Stimulated activated CD4-positive, alpha-beta T cell treated with anti-CD3 and anti-CD28 coated beads, TNF-alpha, amount 100 ng/mL, for 48 hours (primary cell): Measurements from ENCODE around the gene CMSS1.

ENCODE experiments used
- DNase-seq, 3 donors: peaks; one replicate each; pipeline ENCODE4 v3.0.0-alpha.2; 2020; ENCODE audit warnings: low read depth in 3 of 3

Gene CMSS1

DNA sequence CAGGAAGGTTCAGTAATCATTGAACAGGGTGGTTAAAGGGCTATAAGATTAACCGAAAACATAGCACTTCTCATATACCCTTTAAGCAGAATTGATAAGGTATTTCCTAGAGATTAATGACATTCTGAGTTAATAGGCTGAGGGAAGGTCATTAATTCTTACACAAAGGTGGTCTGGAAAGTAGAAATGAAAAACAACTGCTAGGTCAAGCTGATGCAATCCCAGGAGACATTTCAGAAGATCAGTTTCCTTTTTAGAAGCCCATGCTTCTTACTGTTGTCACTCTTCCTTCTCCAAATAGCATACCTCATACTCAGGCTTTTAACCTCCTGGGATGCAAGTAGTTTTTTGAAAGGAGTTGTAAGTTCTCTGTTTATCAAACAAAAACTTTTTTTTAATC lies 287.8 kb downstream of the CMSS1 start:
- no peak for DNase-seq

DNA sequence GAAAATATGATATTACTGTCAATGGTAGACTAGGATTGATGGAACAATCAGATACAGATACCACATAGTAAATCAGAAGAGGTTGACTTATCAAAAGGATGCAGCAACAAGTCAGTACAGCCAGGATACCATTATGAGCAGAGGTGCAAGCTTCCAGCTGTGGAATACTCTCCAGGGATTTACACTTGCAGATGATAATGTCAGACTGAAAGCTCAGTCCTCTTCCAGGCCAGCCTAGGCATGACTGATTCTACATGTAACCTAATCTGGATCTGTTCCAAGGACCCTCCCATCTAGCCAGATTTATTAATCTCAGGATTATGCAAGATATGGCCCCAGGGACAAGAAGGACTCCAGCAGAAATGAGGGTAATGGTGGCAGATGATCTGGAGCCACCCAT lies 288.4 kb downstream of the CMSS1 start:
- no peak for DNase-seq

DNA sequence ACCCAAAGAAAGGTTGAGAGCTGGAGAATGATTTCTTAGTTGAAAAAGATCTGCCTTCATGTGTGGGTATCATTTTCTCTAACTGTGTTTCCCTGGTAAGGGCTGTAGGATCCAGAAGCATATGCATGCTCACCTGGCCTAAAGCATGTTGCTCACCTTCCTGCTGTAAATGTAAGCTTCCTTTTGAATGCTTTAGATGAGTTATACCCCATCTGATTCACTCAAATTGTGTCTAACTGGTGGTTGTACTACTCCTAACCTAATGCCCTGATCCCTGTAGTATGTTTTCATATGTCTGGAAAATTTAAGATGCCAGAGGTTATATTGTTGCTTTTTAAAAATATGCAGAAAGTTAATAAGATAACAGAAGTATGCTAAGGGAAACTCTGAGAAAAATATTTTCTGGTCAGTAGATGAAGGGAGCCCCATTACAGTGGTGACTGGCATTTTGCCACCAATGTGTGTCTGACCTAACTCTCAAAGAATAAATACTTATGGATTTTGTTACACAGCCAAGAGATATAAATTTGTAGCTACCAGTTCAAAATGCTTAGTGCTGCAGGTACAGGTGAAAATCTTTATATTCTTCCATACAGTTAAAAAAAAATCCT lies 289.0 kb downstream of the CMSS1 start:
- no peak for DNase-seq

DNA sequence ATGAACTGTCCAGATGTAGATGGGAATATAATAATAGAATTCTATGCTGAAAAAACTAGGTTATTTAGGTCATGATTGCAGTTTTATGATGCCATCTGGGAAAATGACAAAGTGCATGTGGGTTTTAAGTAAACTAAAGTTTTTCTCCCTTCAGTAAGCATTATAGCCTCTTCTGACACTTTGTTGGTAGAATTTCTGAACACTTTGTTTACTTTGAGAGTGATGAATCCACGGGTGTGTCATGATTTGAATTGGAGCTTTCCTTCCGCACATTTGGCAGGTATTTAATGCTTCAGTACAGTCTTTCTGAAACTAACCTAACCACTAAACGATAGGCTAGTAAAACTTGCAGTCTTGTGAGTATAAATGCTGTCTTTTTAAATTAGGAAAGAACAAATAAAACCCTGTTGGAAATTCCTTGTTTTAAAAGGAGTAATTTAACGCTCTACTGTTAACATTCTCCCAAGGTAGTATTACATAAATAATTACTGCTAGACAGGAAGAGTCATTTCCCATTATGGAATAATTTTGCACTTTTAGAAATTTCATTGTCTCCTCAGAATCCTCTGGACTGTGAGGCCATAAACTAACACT lies 289.7 kb downstream of the CMSS1 start:
- no peak for DNase-seq

DNA sequence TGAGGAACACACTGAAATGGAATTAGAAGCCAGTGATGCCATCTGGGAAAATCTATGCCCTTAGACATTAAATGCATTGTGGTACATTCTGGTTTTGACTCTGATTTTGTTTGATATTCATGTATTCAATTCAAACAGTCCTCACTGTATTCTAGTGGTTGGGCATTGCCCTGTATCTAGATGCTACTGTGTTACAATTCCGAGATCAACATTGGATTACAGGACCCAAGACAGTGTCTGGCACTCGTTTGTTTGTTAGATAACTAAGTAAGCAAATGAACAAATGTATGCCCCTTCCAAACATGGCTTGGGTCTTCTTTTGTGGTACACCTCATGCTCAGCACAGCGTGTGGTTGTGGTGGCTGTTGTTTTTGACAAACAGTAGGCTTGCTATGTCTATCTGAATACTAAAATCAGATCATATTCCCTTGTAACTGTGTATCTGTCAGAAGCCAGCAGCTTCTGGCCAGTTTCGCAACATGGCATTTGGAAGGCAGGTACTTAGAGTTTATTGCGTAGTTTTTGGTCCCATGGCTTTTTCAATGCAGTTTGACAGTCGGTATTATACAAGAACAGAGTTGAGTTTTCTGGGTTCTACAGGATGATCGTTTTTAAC lies 290.9 kb downstream of the CMSS1 start:
- no peak for DNase-seq

DNA sequence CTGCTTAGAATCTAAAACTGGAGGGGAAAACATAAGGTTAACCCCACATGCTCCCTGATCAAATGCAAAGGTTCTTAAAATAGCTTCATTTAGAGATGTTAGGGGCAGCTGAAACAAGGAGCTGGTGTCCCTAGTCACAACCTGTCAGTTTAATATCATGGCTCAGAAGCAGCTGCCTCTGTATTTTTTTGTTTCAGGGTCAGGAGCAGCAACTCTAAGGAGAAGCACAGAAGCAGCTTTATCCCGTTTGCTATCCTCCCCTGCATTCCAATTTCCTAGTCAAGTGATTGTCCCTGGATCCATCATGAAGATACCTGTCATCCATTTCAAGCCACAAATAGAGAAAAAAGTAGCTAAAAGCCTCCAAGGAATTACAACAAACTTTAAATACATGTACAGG lies 292.5 kb downstream of the CMSS1 start:
- no peak for DNase-seq

DNA sequence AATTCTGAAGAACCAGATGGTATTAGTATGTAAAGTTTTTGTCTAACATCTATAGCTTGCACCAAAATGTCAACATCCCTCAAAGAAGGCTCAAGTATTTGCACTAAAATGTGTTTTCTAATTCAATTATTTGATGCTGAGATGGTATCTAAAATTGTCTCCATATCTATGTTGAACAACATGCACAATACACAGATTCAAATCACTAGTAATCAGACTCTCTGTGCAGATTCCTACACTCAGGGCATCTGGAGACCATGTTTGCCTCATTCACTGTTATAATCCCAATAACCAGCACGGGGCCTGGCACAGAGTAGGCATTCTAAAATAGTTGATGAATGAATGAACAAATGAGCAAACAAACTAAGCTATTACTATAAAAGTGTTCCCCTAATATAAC lies 294.1 kb downstream of the CMSS1 start:
- DNase-seq = no peak

DNA sequence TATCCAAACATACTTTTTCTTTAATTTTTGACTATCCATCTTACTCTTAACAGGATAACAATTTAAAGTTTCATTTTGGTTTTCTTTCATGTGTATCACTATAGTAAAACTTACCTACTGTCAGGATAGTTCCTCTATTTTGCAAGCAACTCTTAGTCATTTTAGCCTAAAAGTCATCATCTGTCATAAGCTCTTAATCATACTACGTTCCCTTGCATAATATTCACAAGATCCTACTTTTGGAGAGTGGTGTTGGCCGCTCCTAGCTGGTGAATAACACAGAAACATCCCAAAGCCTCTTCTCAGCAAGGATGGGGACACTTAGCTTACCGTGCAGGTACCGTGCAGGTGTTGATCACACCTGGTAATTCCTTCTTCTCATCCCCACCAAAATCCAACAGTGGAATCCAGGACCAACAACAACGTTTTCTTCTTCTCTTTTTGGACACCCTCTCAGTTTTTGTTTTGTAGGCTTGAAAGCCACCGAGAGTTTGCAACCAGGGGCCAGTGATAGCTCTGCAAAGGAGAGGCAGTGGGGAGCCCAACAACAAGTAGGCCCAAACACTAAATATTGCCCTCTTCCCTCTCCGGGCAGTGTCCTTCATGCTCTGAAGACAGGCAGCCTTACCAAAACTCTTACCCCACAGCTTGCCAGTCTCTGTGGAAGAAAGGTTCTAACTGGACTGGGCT lies 296.2 kb downstream of the CMSS1 start:
- no peak for DNase-seq

DNA sequence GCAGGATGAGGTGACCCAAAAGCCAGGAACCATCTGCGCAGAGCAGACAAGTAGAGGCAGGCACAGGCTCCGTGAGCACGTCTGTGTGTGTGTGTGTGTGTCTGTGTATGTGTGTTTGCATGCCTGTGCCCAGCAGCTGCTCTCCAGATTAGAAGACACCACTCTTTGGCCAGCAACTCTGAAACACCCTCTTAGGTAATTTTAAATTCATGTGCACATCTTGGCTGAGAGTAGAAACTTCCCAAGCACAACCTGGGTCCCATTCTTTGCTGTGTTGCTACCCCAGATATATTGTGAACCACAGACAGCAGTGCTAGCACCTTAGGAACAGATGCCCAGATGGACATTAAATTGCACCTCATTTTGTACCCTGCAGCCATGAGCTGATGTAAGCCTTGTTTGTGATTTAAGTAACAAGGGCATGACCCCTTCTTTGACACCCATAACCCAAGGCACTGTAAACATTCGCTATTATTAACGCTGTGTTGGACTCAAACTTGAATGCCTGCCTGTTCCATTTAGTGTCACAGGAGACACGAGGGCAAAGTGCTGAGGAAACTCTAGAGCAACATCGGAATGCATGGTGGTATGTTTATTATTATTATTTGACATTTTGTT lies 296.9 kb downstream of the CMSS1 start, which contains the start of gene FILIP1L:
FILIP1L (minus strand) TSS at position 89 of the 618 bp plus-strand sequence.
- no peak for DNase-seq

DNA sequence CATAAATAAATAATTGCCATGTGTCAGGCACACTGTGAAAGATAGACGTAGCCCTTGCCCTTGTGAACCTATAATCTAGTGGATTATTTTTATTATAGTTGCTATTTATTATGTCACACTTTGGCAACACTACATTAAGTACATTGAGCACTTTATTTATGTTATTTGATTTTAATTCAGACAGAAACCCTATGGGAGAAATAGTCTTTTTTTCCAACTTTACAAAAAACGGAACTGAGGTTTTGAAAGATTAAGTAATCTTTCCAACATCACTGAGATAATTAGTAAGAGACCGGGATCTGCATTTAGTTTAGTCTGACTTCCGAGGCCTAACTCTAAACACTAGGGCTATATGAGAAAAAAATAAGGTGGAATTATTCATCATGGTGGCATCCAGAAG lies 299.4 kb downstream of the CMSS1 start:
- no peak for DNase-seq

DNA sequence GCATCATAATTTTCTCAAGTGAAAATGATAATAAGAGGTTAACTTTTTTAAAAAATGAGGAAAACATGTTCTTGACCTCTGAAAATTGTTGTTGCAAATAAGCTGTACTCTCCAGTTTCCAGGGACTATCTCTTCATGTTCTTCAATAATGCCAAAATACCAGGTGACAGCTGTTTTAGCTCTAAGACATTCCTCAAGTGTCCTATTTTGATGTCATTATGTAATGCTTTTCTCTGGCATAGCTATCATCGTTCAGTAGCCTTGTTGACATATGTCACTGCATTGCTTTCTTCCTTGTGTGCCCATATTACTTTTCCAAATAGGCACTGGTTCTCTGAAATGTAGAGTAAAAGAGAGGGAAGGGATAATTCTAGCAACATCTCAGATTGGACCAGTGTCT lies 302.4 kb downstream of the CMSS1 start:
- DNase-seq = no peak

DNA sequence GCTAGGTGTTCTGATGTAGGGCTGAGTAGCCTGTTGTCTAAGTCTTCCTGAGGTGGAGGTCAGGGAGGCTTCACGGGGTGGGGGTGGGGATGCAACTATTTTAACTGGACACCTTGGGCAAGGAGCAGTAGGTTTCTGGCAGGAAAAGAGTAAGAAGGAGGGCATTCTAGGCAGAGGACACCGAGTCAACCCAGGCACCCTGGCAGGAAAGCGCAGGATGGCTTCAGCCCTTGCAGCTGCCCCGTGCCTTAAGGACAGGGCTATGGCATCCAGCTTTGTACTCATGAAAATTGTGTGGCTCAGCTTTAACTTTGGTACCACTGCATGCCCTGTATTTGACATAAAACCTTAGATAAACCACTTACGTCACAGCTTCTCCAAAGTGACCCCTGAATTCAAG lies 303.0 kb downstream of the CMSS1 start:
- no peak for DNase-seq

DNA sequence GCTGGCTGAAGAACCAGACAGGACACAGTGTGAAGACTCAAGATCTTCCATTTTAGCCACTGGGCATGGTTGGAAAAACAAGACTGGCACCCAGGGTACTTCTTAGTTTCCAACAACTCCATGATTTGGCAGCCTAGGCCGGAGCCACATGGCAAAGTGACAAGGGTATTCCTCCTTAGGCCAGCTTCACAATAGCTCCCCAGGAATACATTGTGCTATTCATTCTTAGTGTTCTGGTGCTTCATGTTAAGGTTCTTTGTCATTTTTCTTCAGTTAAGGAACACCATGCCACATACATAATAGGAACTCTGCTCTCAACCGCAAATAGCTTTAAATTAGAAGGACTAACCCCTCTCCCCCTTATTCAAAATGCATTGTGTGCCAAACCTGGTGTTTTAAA lies 304.7 kb downstream of the CMSS1 start:
- DNase-seq = no peak

DNA sequence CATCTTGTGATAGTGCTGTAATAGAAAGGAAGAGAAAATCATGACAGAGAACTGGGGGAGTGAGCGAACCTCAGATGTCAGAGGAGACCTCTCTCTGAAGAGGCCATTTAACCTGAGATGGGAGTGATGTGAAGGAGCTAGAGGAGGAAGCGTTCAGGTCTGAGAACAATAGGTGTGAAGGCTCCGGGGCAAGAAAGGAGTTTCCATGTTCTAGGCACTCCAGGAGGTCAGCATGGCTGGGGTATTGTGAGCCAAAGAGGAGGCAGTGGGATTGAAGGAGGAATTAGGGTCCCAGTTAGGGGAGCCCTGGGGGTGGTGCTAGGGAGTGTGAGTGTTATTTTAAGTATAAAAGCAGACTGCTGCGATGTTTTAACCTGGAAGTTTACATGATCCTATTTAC lies 305.4 kb downstream of the CMSS1 start:
- no peak for DNase-seq

DNA sequence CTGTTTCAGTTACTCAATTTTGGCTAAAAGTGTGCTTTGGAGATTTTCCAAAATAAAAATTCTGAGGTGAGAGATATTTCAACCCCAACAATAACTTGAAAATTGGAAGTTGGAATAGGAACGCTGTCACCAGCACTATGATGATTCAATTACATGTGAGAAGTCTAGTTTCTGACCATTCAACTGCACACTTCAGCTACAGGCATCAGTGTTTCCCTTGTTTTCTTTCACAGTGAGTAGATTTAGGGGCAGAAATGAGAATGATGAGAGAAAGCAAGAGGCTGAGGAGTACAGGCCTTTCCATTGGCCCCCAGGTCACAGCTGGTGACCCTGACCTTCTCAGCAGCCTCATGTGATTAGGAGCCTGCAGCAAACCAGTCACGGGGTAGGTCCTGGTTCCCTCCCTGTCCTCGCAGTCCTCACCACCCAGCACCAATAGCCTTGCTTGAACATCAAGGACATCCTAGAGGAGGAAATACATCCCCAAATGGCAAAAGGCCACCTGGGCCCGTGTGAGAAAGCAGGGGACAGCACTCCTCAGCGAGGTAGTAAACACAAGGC lies 306.6 kb downstream of the CMSS1 start:
- no peak for DNase-seq

DNA sequence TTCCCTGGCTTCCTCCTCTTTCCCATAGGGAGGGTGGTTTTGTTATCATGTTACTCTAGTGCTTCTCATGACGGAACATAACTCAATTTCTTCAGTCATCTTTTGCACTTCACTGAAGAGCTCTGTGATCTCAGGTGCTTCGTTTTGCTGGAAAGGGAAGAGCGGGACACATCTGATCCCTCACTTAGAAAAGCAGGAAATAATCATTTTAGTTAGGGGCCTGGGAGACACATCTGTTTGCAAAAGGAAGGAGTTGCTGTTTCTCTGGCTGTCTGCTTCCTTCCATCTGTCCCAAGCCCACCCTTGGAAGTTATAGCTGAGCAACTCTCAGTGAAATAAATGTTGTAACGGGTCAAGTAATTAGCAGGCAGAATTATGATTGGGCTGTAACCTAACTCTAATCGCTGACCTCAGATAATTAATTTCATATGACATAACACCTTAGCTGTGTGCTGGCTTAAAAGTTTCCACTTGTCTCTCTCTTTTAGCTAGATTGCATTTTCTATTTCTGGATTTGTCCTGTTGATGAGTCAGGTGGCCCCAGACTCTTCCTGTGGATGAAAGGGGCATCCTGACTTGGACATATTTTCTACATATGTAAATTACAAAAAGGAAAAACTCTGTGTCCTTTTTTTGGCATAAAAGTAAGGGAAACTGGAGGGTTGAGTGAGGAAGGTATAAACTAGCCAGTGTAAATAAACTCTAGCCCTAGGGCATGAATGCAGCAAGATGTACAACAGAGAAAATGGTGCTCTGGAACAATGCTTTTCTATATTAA lies 307.7 kb downstream of the CMSS1 start:
- DNase-seq = no peak

DNA sequence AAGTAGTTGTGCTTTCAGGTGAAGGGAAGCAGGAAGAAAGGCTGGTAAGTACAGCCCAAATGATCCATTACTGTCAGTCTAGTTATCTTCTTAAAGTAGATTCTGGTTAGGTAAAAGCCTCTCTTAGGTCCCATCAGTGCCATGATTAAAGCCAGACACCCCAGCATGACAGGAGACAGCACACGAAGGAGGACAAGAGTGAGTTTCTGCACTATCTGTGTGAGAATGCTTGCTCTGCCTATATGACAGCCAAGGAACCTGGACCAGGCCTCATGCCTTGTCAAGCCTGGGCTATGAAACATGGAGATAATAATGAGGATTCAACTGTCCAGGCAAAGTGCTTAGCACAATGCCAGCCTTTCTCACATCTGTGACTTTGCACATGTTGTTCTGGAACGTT lies 310.1 kb downstream of the CMSS1 start:
- no peak for DNase-seq

DNA sequence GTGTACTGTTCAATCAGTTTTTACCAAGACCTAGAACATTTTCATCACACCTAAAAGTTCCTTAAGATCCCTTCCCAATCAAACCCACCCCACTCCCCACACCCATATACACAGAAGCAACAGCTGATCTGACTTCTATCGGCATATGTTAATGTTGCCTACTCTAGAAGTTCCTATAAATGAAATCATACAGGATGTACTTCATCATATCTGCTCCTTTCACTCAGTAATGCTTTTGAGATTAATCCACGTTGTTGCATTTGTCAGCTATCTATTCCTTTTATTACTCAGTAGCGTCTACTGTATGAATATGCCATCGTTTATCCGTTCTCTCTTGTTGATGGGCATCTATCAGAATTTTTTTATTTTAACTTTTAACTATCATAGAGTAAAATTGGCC lies 310.9 kb downstream of the CMSS1 start:
- no peak for DNase-seq

DNA sequence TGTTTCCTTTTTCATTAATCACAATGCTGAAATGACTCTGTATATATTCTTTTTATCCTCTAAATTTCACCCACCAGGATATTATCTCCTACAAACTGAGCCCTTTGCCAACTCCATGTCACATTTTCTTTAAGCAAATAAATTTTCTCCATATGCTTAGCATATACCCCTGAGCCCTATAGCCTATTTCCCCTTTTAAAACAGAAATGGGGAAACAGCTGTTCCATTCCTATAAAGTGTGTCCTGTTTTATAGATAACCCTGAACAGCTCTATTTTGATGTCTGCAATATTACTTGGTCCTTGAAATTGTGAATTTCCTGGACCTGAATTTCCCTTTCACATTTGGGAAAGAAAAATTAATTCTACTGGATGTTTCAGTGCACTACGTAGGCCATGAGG lies 312.3 kb downstream of the CMSS1 start:
- DNase-seq = no peak

DNA sequence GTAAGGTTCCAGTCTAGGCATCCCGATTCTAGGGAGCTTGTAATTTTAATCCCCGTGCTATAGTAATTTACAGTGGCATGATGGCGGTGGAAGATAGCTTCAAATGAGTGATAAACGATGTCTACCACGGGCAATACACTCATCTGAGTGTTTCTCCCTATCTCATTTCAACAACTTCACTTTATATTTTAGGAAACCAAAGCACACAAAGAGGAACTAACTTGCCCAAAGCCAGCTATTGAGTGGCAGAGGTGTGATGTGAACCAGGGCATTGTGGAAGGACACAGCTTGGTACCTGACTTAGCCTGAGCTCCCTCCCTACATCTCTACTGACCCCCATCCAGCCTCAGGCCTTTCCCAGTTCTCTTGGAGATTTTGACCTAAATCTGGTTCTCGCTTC lies 313.6 kb downstream of the CMSS1 start:
- no peak for DNase-seq

DNA sequence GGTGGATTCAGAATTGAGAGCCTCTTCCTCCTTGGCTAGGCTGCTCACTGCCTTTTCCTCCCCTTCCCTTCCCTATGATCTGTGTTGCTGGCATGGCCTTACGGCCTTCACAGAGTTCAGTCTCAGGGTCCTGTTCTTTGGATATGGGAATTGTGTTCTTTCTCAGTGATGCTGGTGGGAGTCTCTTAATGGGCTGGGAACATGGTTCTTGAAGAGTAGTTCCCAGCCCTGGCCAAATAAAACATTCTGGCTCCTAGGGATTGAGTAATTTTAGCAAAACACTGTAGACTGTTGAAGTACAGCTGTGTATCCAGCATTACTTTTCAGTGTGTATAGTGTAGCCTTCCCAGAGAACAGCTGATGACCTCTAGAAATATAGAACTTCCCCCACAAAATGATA lies 319.3 kb downstream of the CMSS1 start:
- no peak for DNase-seq

DNA sequence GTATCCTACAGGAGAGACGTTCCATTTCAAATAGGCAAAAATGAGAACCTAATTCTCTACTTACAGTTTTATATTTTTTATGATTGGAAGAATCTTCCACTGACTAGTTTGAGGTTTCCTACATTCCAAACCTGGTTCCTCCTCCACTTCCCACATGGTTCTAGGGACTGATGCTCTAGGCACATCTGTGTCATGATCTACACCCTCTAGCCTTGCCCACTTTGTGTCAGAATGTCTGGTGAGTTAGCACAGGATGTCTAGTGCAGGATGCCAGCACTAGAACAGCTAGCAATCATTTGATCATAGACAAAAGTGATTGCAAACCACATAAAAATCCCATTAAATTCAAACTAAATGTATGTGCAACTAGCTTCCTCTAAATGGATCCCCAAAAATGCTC lies 323.3 kb downstream of the CMSS1 start:
- no peak for DNase-seq
